Activated CD4-positive, alpha-beta T cell treated with anti-CD3 and anti-CD28 coated beads, Interleukin-2, Interleukin-4, amounts not matched to agents 100 ng/mL and 50 ng/mL, durations not matched to agents 16 hours and 8 hours (primary cell): ENCODE results near the gene TMEM132D.

Experiments
- DNase-seq: peaks from one replicate; pipeline ENCODE4 v3.0.0-alpha.2; 2020; ENCODE audit warnings: low spot score

TMEM132D gene

GRCh38 chr12:129097451-129097850, 806.4 kb downstream of the TMEM132D start:
- DNase-seq: no peak

GRCh38 chr12:129096968-129097367, 806.9 kb downstream of the TMEM132D start:
- DNase-seq: no peak

- no peak for DNase-seq
These were observed 807.6 kb downstream of the TMEM132D start for GRCh38 chr12:129096184-129096583.

DNA sequence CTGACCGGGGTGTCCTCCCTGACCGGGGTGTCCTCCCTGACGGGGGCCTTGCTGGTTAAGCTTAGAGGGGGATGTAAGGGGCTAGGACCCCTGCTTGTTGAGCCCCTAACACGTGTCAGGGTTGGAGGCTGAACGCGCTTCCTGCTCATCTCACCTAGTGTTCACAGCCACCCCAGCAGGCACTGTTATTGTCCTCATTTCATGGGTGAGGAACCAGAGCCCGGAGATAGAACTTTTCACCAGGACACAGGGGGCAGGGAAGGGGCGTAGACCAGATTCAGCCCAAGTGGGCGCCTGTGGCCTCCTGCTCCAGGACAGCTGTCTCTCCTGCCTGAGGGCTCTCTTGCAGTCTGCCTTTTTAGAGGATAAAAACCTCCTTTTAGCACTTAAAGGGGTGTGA, 814.2 kb downstream of the TMEM132D start:
- DNase-seq: no peak

DNA sequence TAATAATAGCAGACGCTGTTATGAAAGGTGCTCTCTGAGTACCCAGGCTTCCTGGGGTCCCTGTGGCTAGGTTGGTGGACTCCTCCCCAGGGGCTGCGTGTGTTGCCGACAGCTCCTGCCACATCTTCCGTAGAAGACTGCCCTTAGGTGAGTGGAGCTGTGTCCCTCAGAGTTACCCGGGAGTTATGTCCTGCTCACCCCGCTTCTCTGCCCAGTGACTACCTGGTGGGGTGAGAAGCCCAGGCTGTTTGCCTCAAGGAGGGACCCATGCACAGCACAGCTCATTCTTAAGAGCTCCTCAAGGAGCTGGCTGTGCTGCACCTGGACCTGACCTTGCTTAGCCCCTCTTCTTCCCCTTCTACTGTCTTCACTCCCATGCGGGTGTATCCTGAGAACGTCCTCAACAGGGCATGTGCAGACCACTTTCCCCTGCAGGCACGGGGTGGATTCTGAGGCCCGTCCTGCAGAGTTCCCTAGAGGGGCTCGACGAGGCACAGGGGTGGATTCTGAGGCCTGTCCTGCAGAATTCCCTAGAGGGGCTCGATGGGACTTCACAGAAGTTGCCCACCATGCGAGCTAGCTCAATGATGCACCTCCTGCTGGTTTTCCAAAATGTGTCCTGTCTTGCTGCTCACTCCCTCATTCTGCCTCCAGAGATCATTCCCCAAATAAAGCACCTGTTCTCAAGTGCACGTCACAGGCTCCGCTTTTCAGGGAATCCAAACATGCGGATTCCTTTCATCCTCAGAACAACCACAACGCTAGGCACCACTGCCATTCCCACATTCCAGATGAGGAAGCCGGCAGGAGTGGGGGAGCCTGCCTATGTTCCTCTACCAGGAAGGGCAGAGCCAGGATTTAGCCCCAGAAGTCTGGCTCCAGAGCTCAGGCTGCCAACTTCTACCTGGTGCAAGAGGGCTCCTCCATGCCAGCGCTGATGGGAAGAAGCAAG, 818.7 kb downstream of the TMEM132D start:
- no peak for DNase-seq

- no peak for DNase-seq
These were observed 820.5 kb downstream of the TMEM132D start for GRCh38 chr12:129083121-129083840.

GRCh38 chr12:129082441-129082840, 821.4 kb downstream of the TMEM132D start:
- DNase-seq: no peak

- DNase-seq: no peak
These were observed 822.0 kb downstream of the TMEM132D start for GRCh38 chr12:129081755-129082250.

DNA sequence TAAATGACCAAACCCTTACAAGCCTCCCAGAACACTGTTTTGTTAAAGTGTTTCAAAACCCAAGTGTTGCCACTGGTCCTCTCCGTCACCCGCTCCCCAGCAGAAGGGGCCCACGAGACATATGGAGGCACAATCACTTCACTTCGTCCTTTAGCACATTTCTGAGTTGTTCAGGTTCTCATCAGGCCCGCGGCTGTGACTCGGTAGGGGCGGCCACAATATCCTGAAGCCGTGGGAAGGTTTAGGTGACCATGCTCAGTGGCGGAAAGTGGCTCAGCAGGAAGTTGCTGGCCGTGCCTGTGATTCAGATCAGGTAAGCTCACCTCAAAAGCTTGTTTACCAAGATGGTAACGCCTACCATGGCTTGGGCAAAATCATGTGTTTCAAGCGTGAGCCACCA, 823.0 kb downstream of the TMEM132D start:
- no peak for DNase-seq

DNA sequence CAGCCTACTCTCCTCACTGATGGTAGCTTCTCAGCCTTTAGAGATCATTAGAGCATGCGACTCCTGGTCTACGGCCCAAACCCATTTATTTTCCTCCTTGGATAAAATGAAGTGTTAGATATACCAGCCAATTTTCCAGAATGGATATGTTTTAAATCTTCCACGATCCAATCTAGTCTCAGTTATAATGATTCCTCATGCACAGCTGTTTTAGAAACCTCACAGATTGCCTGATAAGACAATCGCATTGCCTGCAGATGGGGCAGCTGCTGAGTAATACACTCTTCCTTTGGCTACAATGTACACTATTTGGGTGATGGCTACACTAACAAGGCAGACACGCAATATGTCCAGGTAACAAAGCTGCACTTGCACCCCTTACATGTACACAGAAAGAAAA, 823.4 kb downstream of the TMEM132D start:
- no peak for DNase-seq

DNA sequence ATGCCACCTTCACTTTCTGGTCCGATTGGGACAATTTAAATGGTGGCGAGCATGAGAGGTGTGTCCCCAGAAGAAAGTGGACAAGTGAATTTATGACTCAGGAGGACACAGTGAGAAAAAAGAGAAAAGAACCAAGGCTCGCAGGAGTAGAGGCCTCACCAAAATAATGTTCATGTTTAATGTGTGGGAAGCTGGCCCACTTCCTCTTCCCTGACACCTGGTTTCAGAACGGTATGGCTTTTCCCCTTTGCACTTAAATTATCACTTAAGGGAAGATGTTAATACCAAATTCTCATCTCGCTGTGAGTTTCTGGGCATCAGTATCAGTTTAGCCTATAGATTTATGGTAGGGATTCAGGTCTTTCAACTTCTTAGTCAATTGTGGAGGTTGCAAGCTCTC, 824.1 kb downstream of the TMEM132D start:
- DNase-seq: no peak

DNA sequence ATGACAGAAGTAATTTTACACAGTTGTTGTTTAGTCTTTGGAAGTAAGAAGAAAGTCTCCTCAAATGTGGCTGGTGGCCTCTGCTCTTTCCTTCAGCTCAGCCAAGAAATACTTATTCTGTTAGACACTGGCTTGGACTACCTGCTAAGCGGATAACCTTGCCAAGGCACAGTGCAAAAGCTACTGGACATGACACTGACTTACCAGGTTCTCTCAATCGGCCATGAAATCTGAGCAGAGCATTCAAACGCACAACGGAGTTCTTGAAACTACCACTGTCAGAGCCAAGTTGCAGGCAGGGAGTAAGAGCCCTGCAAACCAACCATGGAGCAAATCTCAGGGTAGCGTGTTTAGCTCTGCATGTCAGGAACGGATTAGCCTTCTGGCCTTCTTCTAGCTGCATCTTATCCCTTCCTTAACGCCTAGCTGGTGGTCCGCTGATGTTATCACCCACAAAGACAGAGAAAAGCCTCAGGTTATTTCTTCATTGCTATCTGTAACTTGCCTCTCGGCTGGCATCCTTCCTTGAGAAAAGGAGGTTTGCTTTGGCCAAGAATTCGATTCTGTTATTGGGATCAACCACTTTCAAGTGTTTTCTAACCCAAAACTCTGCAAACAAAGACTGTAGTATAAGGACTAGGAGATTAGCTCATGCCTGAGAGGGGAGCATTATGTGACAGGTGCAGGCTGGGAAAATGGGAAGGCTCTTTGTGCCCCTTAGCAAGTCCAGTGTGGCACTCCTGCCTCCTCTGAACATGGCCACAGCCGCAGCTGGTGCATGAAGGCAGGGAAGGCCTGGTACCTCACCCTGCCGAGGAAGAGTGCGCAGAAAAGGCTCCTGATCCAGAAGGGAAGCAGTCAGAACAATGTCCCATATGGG, 827.1 kb downstream of the TMEM132D start:
- no peak for DNase-seq

GRCh38 chr12:129075460-129076208, 828.2 kb downstream of the TMEM132D start:
- DNase-seq: no peak

GRCh38 chr12:129074379-129074778, 829.4 kb downstream of the TMEM132D start:
- DNase-seq: no peak

DNA sequence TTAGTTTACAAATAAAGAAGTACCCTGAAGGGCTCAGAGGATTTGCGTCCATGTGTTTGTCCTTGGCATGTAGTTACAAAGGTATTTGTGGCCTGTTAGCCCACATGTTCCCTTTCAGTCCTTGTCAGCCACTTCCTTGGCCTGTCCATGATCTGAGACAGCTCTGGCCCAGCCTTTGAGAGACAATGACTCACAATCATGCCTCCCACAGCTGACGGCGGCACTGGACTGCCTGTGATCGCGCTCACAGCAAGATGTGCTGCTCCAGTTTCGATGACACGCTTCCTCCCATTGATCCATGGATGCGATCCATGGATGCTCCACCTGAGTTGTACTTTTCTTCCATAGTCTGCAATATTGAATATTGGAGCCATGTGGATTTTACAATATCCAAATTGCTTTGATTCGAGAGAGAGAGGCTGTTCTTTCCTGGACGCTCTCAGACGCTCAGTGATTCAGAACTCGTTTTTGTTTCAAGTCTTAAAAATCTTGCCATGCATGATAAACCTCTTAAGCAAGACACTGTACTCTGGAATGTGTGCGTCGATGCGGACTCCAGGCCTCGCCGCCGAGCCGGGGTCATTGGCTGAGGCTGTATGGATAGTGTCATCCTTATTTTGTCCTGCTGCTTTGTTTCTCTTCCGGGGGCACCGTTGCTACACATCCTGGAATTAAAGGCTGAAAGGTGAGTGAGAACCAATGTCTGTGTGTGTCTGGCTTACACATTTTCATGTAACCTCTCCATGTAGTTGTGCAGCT, 830.5 kb downstream of the TMEM132D start:
- DNase-seq: no peak

GRCh38 chr12:129071362-129071761, 832.5 kb downstream of the TMEM132D start:
- no peak for DNase-seq

GRCh38 chr12:129069886-129070285, 833.9 kb downstream of the TMEM132D start:
- no peak for DNase-seq

DNA sequence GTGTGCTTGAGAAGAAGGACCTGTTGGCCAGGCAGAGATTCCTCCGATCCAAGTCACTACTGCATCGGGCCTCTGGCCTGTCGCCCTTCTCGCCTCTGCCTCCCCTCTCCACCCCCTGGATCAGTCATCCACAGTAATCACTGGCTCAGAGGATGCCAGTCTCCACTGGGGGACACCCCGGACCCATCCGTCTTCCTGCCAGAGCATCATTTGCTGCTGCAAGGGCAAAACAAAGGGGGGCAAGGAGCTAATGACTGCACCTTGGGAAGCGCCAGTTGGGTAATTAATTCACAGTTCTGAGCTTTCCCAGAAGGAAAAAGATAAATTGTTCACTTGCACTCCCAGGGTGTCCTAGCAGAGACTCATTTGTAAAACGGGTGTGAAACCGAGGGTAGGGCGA, 835.1 kb downstream of the TMEM132D start:
- no peak for DNase-seq

- no peak for DNase-seq
These were observed 836.3 kb downstream of the TMEM132D start for GRCh38 chr12:129067491-129067890.

DNA sequence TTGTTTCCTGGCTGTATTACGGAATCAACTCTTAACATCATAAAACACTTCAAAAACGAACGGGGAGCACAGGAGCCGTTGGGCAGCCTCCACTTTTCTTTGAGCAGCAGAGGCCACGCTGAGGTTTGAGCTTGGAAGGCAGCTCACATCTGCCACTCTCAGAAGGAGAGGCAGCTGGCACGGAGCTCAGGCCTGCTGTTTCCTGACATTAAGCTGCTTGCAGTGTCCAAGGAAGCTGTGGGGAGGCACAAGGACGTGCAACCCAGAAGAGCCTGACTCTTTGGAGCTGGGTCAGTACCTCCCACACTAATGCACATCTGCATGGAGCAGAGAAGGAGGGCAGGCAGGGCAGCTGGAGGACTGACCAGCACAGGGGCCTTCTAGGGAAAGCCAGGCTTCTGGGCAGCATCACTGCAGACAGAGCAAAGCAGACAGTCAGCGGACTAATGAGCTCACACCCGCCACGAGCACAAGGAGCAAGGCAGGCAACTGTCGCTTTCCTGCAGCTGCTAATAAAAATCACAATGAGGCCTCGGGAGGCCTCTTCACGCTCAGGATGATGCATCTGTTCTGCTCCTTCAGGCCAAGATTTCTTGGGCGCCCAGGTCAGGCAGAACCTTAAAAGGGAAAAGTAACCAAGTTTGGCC, 839.5 kb downstream of the TMEM132D start:
- DNase-seq: no peak
